Vagina (tissue), 2 donors: Measurements from ENCODE around the gene CDC42EP2.

Experiments
- POLR2A ChIP-seq, 2 donors: fragments of 450-650 bp; IDR thresholded peaks; one replicate each; pipeline ENCODE4 v1.6.1; 2017; ENCODE audit warnings: antibody characterized with exemption in 2 of 2, mild to moderate bottlenecking in 2 of 2, moderate library complexity in 2 of 2
- TF ChIP-seq, protein P1 (sequence below), 3 experiments: fragments of 450-650 bp in 2 of 3; fragments of 200-600 bp in 1 of 3; sonication (generic) in 1 of 3; IDR thresholded peaks; one replicate each; pipeline ENCODE4 v1.5.1; 2017 to 2019; ENCODE audit warnings: antibody characterized with exemption in 3 of 3, mild to moderate bottlenecking in 2 of 3, moderate library complexity in 2 of 3

DNA sequence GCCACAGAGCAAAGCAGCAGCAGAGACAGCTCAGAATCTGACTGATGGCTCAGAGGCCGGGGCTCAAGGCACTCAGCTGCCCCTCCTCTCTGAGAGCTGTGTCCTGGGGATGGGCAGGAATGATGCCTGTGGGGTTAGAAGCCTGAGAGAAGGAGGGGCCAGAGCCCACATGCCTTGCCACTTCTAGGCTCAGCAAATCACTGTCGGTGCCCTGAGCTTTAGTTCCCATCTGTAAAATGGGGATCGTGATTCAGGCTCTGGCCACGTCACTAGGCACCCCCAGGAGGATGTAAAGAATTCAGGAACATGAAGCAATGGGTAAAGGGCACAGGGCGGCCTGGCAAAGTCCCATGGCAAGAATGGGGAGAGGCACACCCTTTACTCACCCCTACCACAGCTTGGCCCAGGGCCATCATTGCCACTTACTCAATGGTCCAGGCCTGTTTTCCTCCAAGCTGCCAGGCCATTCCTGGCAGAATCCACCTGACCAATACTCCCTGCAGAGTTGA lies 3.4 kb upstream of the CDC42EP2 start:
- no peak for TF ChIP-seq POLR2A (IDR thresholded peaks at IDR 0.05)
- TF ChIP-seq, protein P1, sequence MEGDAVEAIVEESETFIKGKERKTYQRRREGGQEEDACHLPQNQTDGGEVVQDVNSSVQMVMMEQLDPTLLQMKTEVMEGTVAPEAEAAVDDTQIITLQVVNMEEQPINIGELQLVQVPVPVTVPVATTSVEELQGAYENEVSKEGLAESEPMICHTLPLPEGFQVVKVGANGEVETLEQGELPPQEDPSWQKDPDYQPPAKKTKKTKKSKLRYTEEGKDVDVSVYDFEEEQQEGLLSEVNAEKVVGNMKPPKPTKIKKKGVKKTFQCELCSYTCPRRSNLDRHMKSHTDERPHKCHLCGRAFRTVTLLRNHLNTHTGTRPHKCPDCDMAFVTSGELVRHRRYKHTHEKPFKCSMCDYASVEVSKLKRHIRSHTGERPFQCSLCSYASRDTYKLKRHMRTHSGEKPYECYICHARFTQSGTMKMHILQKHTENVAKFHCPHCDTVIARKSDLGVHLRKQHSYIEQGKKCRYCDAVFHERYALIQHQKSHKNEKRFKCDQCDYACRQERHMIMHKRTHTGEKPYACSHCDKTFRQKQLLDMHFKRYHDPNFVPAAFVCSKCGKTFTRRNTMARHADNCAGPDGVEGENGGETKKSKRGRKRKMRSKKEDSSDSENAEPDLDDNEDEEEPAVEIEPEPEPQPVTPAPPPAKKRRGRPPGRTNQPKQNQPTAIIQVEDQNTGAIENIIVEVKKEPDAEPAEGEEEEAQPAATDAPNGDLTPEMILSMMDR (IDR thresholded peaks at IDR 0.05), result no peak
